B cell (primary cell): ENCODE measurements around the gene DENND4C. TPM values are rescaled to one million over a fixed set of nuclear protein-coding genes. Genes with fewer than 3 reads are reported as not detected.
"Not testable (repeated sequence)": the region's sequence is repeated elsewhere in the genome, so short reads cannot be mapped to it uniquely, and the experiment has no call there.

Experiments
- ATAC-seq: fragments of 200-7000 bp; cut with Tn5 transposase; one replicate; pipeline ENCODE4 v1.10.0; 2021; ENCODE audit warnings: low read depth, mild to moderate bottlenecking, moderate number of reproducible peaks, moderate library complexity
- CTCF ChIA-PET: fragments of 350-600 bp; sonication (Branson Sonifier 250); formaldehyde crosslinking; loops from one replicate; lab custom pipeline; 2021; ENCODE audit warnings: antibody characterized with exemption, inconsistent platforms; lab: Charles Lee
- POLR2A ChIA-PET: fragments of 350-600 bp; sonication (Branson Sonifier 250); formaldehyde crosslinking; loops from one replicate; lab custom pipeline; 2021; ENCODE audit warnings: antibody characterized with exemption; lab: Charles Lee
- DNase-seq: peaks from one replicate; pipeline ENCODE4 v3.0.0; 2013
- H2AFZ ChIP-seq: 2 replicates; pipeline ENCODE4 v1.6.1; 2012; ENCODE audit warnings: mild to moderate bottlenecking, low read depth, low read length; ENCODE audit not compliant: insufficient read depth, poor library complexity, severe bottlenecking
- H3K27ac ChIP-seq, 2 donors: 1 replicate in 1 of 2; 2 replicates in 1 of 2; pipeline ENCODE4 v1.5.1; 2012 to 2013; ENCODE audit warnings: low read length in 2 of 2, mild to moderate bottlenecking in 2 of 2, moderate library complexity in 1 of 2
- H3K27me3 ChIP-seq, 4 experiments: fragments of 200-600 bp in 1 of 4; sonication (generic) in 1 of 4; replicated peaks in 1 of 4; 1 replicate in 2 of 4; 2 replicates in 2 of 4; pipeline versions ENCODE4 v1.6.1 to v1.7.0; 2013 to 2016; ENCODE audit warnings: low read length in 3 of 4, mild to moderate bottlenecking in 2 of 4, mixed read lengths in 1 of 4, moderate library complexity in 1 of 4; ENCODE audit not compliant: insufficient read depth in 4 of 4, control insufficient read depth in 3 of 4; ENCODE audit errors: control extremely low read depth in 1 of 4
- H3K36me3 ChIP-seq, 2 experiments: replicated peaks in 1 of 2; 1 replicate in 1 of 2; 2 replicates in 1 of 2; pipeline versions ENCODE4 v1.6.1 to v1.7.1; 2013; ENCODE audit warnings: low read length in 1 of 2; ENCODE audit not compliant: insufficient read depth in 2 of 2, control insufficient read depth in 1 of 2; ENCODE audit errors: control extremely low read depth in 1 of 2, extremely low read depth in 1 of 2
- H3K4me1 ChIP-seq, 2 donors: fragments of 200-600 bp in 1 of 2; sonication (generic) in 1 of 2; 1 replicate in 1 of 2; 2 replicates in 1 of 2; pipeline versions ENCODE4 v1.5.1 to v1.6.1; 2013 to 2017; ENCODE audit warnings: low read length in 2 of 2; ENCODE audit not compliant: control insufficient read depth in 2 of 2, insufficient read depth in 2 of 2
- H3K4me2 ChIP-seq: replicated peaks from 2 replicates; pipeline ENCODE3; 2012; ENCODE audit warnings: mild to moderate bottlenecking, low read depth, low read length; ENCODE audit not compliant: poor library complexity, severe bottlenecking
- H3K4me3 ChIP-seq, 5 experiments: fragments of 200-600 bp in 1 of 5; sonication (generic) in 1 of 5; 1 replicate in 3 of 5; 2 replicates in 2 of 5; pipeline versions ENCODE4 v1.5.1 to v1.7.0; 2011 to 2016; ENCODE audit warnings: low read length in 4 of 5, mild to moderate bottlenecking in 4 of 5, low read depth in 2 of 5, control low read depth in 1 of 5, moderate library complexity in 1 of 5; ENCODE audit not compliant: insufficient read depth in 1 of 5; ENCODE audit errors: control extremely low read depth in 1 of 5, extremely low read depth in 1 of 5
- H3K79me2 ChIP-seq: fragments of 200-600 bp; sonication (generic); one replicate; pipeline ENCODE4 v1.6.0; 2016; ENCODE audit warnings: low read length; ENCODE audit not compliant: control insufficient read depth, insufficient read depth
- H3K9ac ChIP-seq: fragments of 200-600 bp; sonication (generic); 2 replicates; pipeline ENCODE4 v1.6.1; 2017; ENCODE audit warnings: mild to moderate bottlenecking, low read length, moderate library complexity
- H3K9me3 ChIP-seq, 3 donors: one replicate each; pipeline versions ENCODE4 v1.6.1 to v1.7.1; 2013; ENCODE audit warnings: low read length in 2 of 3; ENCODE audit not compliant: control insufficient read depth in 2 of 3, insufficient read depth in 1 of 3; ENCODE audit errors: control extremely low read depth in 1 of 3
- H4K20me1 ChIP-seq: 2 replicates; pipeline ENCODE4 v1.6.0; 2012; ENCODE audit warnings: mild to moderate bottlenecking, low read length; ENCODE audit not compliant: insufficient read depth, control insufficient read depth, poor library complexity, severe bottlenecking
- H3K27ac Mint-ChIP-seq: one replicate; pipeline ENCODE4 v1.8.0; 2021; ENCODE audit warnings: mixed read lengths
- H3K27me3 Mint-ChIP-seq: one replicate; pipeline ENCODE4 v1.8.0; 2021; ENCODE audit warnings: mixed read lengths
- H3K4me1 Mint-ChIP-seq: one replicate; pipeline ENCODE4 v1.8.0; 2021; ENCODE audit warnings: mixed read lengths
- H3K4me3 Mint-ChIP-seq: one replicate; pipeline ENCODE4 v1.8.0; 2021; ENCODE audit warnings: mixed read lengths
- H3K9me3 Mint-ChIP-seq: one replicate; pipeline ENCODE4 v1.8.0; 2022; ENCODE audit warnings: mixed read lengths; ENCODE audit not compliant: insufficient read depth
- CTCF ChIP-seq: fragments of 200-600 bp; IDR thresholded peaks from one replicate; pipeline ENCODE4 v1.8.0; 2022; ENCODE audit warnings: antibody characterized with exemption, mild to moderate bottlenecking
- EZH2 ChIP-seq: IDR thresholded peaks from 2 replicates; pipeline ENCODE4 v1.6.1; 2012; ENCODE audit warnings: borderline replicate concordance, low read depth, mild to moderate bottlenecking, moderate library complexity, low read length; ENCODE audit not compliant: insufficient read depth, poor library complexity, severe bottlenecking
- WGBS: methylation state at CpG from one replicate; pipeline ENCODE4 v1.1.5; 2013; ENCODE audit warnings: missing lambda C conversion rate; ENCODE audit not compliant: insufficient coverage; 5-methylcytosine and 5-hydroxymethylcytosine counted together
- intact Hi-C: fragments of 100-400 bp; cut with micrococcal nuclease; formaldehyde crosslinking; loops from one replicate; pipeline ENCODE4 v1.10.0; 2022
- polyA plus RNA-seq: library from polyadenylated mRNA; depleted of rRNA; stranded (reverse); fragments of >200 nt; gene quantifications from 2 replicates; pipeline ENCODE4 v1.2.3, GENCODE V29; 2012
- total RNA-seq, 2 donors: library from RNA; stranded (reverse); fragments of 120-200 nt in 1 of 2; gene quantifications; 1 replicate in 1 of 2; 2 replicates in 1 of 2; pipeline versions ENCODE4 v1.2.3 to v1.2.4, GENCODE V29; 2013 to 2022

Gene DENND4C
- total and polyA plus RNA-seq, 2 donors (not counting 1 experiment from before 2014, with no cell fraction given): 9.9 to 52.4 TPM

- H4K20me1 ChIP-seq: peaks cover 35% of the 10 kb centered on the region
- CTCF ChIA-PET: interaction anchor here (0.9 kb wide), 1 partner anchor 10 kb away, joined by 5 read pairs; no protein-coding TSS in a partner anchor
- peaks cover 18% of the 10 kb centered on the region for H3K4me1 Mint-ChIP-seq
These were observed 25.3 kb downstream of the DENND4C start for GRCh38 chr9:19255821-19256220.

GRCh38 chr9:19259665-19260255 lies 29.3 kb downstream of the DENND4C start:
- peaks cover 68% of the 10 kb centered on the region for H3K79me2 ChIP-seq
- not testable (repeated sequence) for H3K4me3 Mint-ChIP-seq

More at GRCh38 chr9:19255821-19256220, 25.3 kb downstream of the DENND4C start:
- Histone ChIP-seq H3K27ac (no peak overlapping the region), H2AFZ (no peak overlapping the region), H3K27me3 (no peaks in the 10 kb centered on the region), H3K79me2 (peaks cover 69% of the 10 kb centered on the region), H3K9me3 (peaks cover 0 to 10% (median 0%) of the 10 kb centered on the region in 3 donors), H3K4me2 (no peak overlapping the region), H3K4me3 (no peak overlapping the region), H3K4me1 (no peaks in the 10 kb centered on the region), H3K36me3 (no peaks in the 10 kb centered on the region), H3K9ac (no peak overlapping the region)
- no peak for ATAC-seq
- H3K27ac Mint-ChIP-seq: no peak overlapping the region
- H3K27me3 Mint-ChIP-seq: no peaks in the 10 kb centered on the region
- TF ChIP-seq CTCF (no peak), EZH2 (no peak)
- H3K4me3 Mint-ChIP-seq: no peak overlapping the region
- no peak for DNase-seq
- H3K9me3 Mint-ChIP-seq: peaks cover 2% of the 10 kb centered on the region
- intact Hi-C loops: no loop called here
- POLR2A ChIA-PET: no interaction called here

DNA sequence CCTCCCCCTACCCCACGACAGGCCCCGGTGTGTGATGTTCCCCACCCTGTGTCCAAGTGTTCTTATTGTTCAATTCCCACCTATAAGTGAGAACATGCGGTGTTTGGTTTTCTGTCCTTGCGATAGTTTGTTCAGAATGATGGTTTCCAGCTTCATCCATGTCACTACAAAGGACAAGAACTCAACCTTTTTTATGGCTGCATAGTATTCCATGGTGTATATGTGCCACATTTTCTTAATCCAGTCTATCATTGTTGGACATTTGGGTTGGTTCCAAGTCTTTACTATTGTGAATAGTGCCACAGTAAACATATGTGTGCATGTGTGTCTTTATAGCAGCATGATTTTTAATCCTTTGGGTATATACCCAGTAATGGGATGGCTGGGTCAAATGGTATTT lies 35.1 kb downstream of the DENND4C start:
- H3K4me1 ChIP-seq, H2AFZ ChIP-seq, H3K4me2 ChIP-seq, H3K27me3 Mint-ChIP-seq, H3K27me3 ChIP-seq, POLR2A ChIA-PET, H3K4me3 ChIP-seq, H3K27ac ChIP-seq, DNase-seq, H3K4me3 Mint-ChIP-seq, intact Hi-C loops, H3K36me3 ChIP-seq, H3K9ac ChIP-seq, H3K9me3 ChIP-seq, H3K9me3 Mint-ChIP-seq, H3K27ac Mint-ChIP-seq, ATAC-seq: not testable (repeated sequence)
- CTCF ChIA-PET: interaction anchor here (1.0 kb wide), 1 partner anchor 10 kb away, joined by 5 read pairs; no protein-coding TSS in a partner anchor
- peaks cover 34% of the 10 kb centered on the region for H4K20me1 ChIP-seq
- no CpG with 5 or more reads among the region's 4 CpGs for WGBS
- H3K79me2 ChIP-seq: peaks cover 81% of the 10 kb centered on the region
- H3K4me1 Mint-ChIP-seq: peaks cover 35% of the 10 kb centered on the region

More at GRCh38 chr9:19259665-19260255, 29.3 kb downstream of the DENND4C start:
- peaks cover 20% of the 10 kb centered on the region for H4K20me1 ChIP-seq
- H3K27me3 ChIP-seq, DNase-seq, H3K9ac ChIP-seq, H2AFZ ChIP-seq, CTCF ChIA-PET, POLR2A ChIA-PET, H3K36me3 ChIP-seq, ATAC-seq, H3K4me3 ChIP-seq, H3K4me1 ChIP-seq, H3K9me3 Mint-ChIP-seq, intact Hi-C loops, H3K9me3 ChIP-seq, H3K27ac ChIP-seq, H3K4me2 ChIP-seq, H3K27me3 Mint-ChIP-seq, H3K27ac Mint-ChIP-seq: not testable (repeated sequence)
- WGBS: 95% methylated on average over 4 of the region's 8 CpGs
- H3K4me1 Mint-ChIP-seq: peaks cover 21% of the 10 kb centered on the region
